SU-DHL-6 (cell line): Measurements from ENCODE around the gene RFC2.

Experiments used
- EZH2phosphoT487 ChIP-seq: fragments of 200-600 bp; sonication (generic), shearing (Covaris generic); conservative IDR thresholded peaks from 2 replicates; pipeline ENCODE4 v1.6.1; 2018; ENCODE audit warnings: mild to moderate bottlenecking, antibody characterized with exemption, low read length, moderate library complexity, mixed read lengths
- TF ChIP-seq, protein P1 (sequence below): fragments of 200-600 bp; sonication (generic); IDR thresholded peaks from one replicate; pipeline ENCODE4 v1.5.1; 2017; ENCODE audit warnings: antibody characterized with exemption, mild to moderate bottlenecking, low read length, moderate library complexity; ENCODE audit not compliant: insufficient read depth, poor library complexity, severe bottlenecking

- TF ChIP-seq, protein P1, sequence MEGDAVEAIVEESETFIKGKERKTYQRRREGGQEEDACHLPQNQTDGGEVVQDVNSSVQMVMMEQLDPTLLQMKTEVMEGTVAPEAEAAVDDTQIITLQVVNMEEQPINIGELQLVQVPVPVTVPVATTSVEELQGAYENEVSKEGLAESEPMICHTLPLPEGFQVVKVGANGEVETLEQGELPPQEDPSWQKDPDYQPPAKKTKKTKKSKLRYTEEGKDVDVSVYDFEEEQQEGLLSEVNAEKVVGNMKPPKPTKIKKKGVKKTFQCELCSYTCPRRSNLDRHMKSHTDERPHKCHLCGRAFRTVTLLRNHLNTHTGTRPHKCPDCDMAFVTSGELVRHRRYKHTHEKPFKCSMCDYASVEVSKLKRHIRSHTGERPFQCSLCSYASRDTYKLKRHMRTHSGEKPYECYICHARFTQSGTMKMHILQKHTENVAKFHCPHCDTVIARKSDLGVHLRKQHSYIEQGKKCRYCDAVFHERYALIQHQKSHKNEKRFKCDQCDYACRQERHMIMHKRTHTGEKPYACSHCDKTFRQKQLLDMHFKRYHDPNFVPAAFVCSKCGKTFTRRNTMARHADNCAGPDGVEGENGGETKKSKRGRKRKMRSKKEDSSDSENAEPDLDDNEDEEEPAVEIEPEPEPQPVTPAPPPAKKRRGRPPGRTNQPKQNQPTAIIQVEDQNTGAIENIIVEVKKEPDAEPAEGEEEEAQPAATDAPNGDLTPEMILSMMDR = no peak
- no peak for TF ChIP-seq EZH2phosphoT487
These were observed 15.6 kb upstream of the RFC2 start for GRCh38 chr7:74269757-74270277.
